ENCODE data around the gene ERBB4.

ERBB4 gene

DNA sequence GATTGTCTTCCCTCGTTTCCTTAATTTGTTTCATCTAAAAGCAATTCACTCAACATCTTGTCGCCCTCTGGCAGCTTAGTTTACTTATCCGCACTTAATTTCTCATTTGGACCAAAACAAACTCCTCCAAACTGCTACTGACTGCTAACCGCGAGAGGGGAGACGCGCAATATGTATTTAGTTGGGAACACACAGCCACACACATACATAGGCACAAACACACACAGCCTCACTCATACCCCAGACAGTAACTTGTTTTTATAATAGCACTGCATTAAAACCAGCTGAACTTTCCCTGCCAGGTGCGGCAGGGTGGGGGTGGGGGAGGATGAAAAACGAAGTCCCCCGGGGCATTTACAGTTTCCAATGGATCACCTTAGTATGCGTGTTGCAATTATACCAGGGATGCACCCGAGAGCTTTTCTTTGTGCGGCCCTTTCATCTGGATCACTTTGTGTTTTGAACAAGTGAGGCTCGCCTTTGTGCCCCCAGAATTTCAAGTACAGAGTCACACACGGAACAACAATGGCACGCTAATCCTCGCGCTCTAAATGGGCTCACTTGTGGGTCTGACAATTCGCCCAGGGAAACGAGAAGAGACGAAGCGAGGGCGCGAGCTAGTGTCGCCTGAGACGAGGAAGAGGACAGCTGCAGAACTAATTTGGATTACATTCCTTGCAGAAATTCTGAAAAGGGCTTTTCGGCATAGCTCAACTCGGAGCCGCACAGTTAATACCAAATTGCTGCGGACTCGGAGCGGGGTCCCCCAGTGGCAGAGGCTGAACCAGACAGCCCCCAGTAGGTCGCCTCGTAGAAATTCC lies 2.4 kb downstream of the ERBB4 start:
- no peak overlapping the region for H3K4me2 ChIP-seq (ENCODE audit: low read length)
- H3K27me3 ChIP-seq (ENCODE audit: control insufficient read depth, low read length): peaks cover 9% of the 10 kb centered on the region; the same call in 1 of the 2 replicates

DNA sequence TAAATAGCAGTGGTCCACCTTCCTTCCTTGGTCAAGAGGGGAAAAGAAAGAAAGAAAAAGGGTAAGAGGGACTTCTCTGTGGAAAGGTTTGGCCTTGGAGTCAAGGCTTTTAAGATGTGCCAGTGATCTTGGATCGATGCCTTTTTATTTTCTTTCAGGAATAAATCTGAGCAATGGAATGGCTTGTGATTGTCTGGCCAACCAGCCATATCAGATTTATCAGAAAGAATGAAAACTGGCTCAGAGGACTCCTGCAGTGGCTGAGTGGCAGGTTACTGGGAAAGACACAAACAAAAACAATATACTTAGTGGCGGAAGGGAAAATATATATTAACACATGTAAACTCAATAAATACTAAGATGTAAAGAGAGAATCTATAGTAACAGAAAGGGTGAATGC lies 4.3 kb downstream of the ERBB4 start:
- H3K79me2 ChIP-seq (ENCODE audit: control insufficient read depth, low read length): no peaks in the 10 kb centered on the region
- H3K27ac ChIP-seq (ENCODE audit: low read depth, low read length): no peak overlapping the region
- H3K36me3 ChIP-seq (ENCODE audit: control insufficient read depth, low read length): no peaks in the 10 kb centered on the region
- H3F3A ChIP-seq (ENCODE audit: control insufficient read depth, insufficient read depth): no peaks in the 10 kb centered on the region
- no peak overlapping the region for H3K4me2 ChIP-seq (ENCODE audit: low read length)
- TF ChIP-seq EZH2phosphoT487 (IDR thresholded peaks at IDR 0.05; ENCODE audit: borderline replicate concordance, low read length): no peak
- TF ChIP-seq, protein P1, sequence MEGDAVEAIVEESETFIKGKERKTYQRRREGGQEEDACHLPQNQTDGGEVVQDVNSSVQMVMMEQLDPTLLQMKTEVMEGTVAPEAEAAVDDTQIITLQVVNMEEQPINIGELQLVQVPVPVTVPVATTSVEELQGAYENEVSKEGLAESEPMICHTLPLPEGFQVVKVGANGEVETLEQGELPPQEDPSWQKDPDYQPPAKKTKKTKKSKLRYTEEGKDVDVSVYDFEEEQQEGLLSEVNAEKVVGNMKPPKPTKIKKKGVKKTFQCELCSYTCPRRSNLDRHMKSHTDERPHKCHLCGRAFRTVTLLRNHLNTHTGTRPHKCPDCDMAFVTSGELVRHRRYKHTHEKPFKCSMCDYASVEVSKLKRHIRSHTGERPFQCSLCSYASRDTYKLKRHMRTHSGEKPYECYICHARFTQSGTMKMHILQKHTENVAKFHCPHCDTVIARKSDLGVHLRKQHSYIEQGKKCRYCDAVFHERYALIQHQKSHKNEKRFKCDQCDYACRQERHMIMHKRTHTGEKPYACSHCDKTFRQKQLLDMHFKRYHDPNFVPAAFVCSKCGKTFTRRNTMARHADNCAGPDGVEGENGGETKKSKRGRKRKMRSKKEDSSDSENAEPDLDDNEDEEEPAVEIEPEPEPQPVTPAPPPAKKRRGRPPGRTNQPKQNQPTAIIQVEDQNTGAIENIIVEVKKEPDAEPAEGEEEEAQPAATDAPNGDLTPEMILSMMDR (IDR thresholded peaks at IDR 0.05; ENCODE audit: low read depth, low read length, poor library complexity, severe bottlenecking): no peak
- H4K20me1 ChIP-seq (ENCODE audit: control insufficient read depth, insufficient read depth, low read depth, low read length): no peaks in the 10 kb centered on the region
- no peaks in the 10 kb centered on the region for H3K4me1 ChIP-seq (ENCODE audit: control insufficient read depth, low read length)
- no peaks in the 10 kb centered on the region for H3K9me3 ChIP-seq (ENCODE audit: control insufficient read depth, insufficient read depth, low read length)
- no peaks in the 10 kb centered on the region for H3K9me2 ChIP-seq (replicated peaks; ENCODE audit: control insufficient read depth, low read length)
- H3K27me3 ChIP-seq (ENCODE audit: control insufficient read depth, low read length): peaks cover 9% of the 10 kb centered on the region; the same call in 1 of the 2 replicates
- H3K4me3 ChIP-seq (ENCODE audit: low read length): no peak overlapping the region

More for the DNA sequence above, 2.4 kb downstream of the ERBB4 start:
- no peak for TF ChIP-seq EZH2phosphoT487 (IDR thresholded peaks at IDR 0.05; ENCODE audit: borderline replicate concordance, low read length)
- TF ChIP-seq, protein P1 (IDR thresholded peaks at IDR 0.05; ENCODE audit: low read depth, low read length, poor library complexity, severe bottlenecking): no peak
- Histone ChIP-seq H3K27ac (ENCODE audit: low read depth, low read length) (no peak overlapping the region), H3K4me1 (ENCODE audit: control insufficient read depth, low read length) (no peaks in the 10 kb centered on the region), H3K9me2 (replicated peaks; ENCODE audit: control insufficient read depth, low read length) (no peaks in the 10 kb centered on the region), H3K79me2 (ENCODE audit: control insufficient read depth, low read length) (no peaks in the 10 kb centered on the region), H3K9me3 (ENCODE audit: control insufficient read depth, insufficient read depth, low read length) (no peaks in the 10 kb centered on the region), H3K36me3 (ENCODE audit: control insufficient read depth, low read length) (no peaks in the 10 kb centered on the region), H4K20me1 (ENCODE audit: control insufficient read depth, insufficient read depth, low read depth, low read length) (no peaks in the 10 kb centered on the region), H3F3A (ENCODE audit: control insufficient read depth, insufficient read depth) (no peaks in the 10 kb centered on the region), H3K4me3 (ENCODE audit: low read length) (no peak overlapping the region)

DNA sequence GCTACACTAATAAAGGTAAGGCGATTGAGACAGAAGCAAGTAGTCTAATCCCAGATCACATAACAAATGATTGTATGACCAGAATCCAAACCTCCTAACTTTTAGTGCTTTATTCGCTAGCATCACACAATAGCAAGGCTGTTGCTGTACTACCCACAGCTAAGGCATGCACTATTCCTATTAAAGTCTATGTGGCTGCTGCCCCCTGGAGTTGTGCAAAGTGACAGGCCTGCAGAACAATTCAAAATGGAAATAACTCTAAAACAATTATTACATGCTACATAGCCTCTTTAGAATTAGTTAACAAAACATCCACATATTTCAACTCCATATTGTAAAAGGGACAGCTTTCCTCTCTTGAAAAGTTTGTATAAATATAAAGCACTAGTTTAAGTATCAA lies 6.0 kb downstream of the ERBB4 start:
- peaks cover 9% of the 10 kb centered on the region; the same call in 1 of the 2 replicates for H3K27me3 ChIP-seq (ENCODE audit: control insufficient read depth, low read length)
- H3K4me2 ChIP-seq (ENCODE audit: low read length): no peak overlapping the region
- H3K4me3 ChIP-seq (ENCODE audit: low read length): no peak overlapping the region

More for the DNA sequence above, 6.0 kb downstream of the ERBB4 start:
- Histone ChIP-seq H3K27ac (ENCODE audit: low read depth, low read length) (no peak overlapping the region), H3F3A (ENCODE audit: control insufficient read depth, insufficient read depth) (no peaks in the 10 kb centered on the region), H3K9me3 (ENCODE audit: control insufficient read depth, insufficient read depth, low read length) (no peaks in the 10 kb centered on the region), H3K9me2 (replicated peaks; ENCODE audit: control insufficient read depth, low read length) (no peaks in the 10 kb centered on the region), H4K20me1 (ENCODE audit: control insufficient read depth, insufficient read depth, low read depth, low read length) (no peaks in the 10 kb centered on the region), H3K4me1 (ENCODE audit: control insufficient read depth, low read length) (no peaks in the 10 kb centered on the region), H3K36me3 (ENCODE audit: control insufficient read depth, low read length) (no peaks in the 10 kb centered on the region), H3K79me2 (ENCODE audit: control insufficient read depth, low read length) (no peaks in the 10 kb centered on the region)
- TF ChIP-seq, protein P1 (IDR thresholded peaks at IDR 0.05; ENCODE audit: low read depth, low read length, poor library complexity, severe bottlenecking): no peak
- no peak for TF ChIP-seq EZH2phosphoT487 (IDR thresholded peaks at IDR 0.05; ENCODE audit: borderline replicate concordance, low read length)

Measured in DOHH2 (cell line).